ENCODE data around the gene DVL3. TPM values are rescaled to one million over a fixed set of nuclear protein-coding genes. Genes with fewer than 3 reads are reported as not detected.

DVL3 gene
- total RNA-seq, 1 experiment from 2014 or later = 86.7 TPM

GRCh38 chr3:184156522-184156955, 1.4 kb downstream of the DVL3 start:
- Mint-ChIP-seq H3K4me3 (ENCODE audit: unreplicated experiment) (peak overlapping the region; percentile 98), H3K4me1 (ENCODE audit: low read depth, unreplicated experiment) (peaks cover 11% of the 10 kb centered on the region), H3K36me3 (ENCODE audit: insufficient read depth, unreplicated experiment) (peaks cover 22% of the 10 kb centered on the region), H3K9me3 (ENCODE audit: unreplicated experiment) (no peaks in the 10 kb centered on the region), H3K27ac (ENCODE audit: unreplicated experiment) (peak overlapping the region; percentile 87), H3K27me3 (ENCODE audit: insufficient read depth, unreplicated experiment) (no peaks in the 10 kb centered on the region)
- Histone ChIP-seq H3K27me3 (replicated peaks; ENCODE audit: control insufficient read depth, insufficient read depth, low read length) (no peaks in the 10 kb centered on the region), H3K36me3 (ENCODE audit: control insufficient read depth, insufficient read depth, low read length) (no peaks in the 10 kb centered on the region; the same call in 1 of the 2 replicates), H3K4me1 (peaks cover 7% of the 10 kb centered on the region; the same call in 1 of the 2 replicates), H3K4me3 (ENCODE audit: low read depth, low read length) (peak overlapping the region; percentile 81), H3K9me3 (no peaks in the 10 kb centered on the region)
- TF ChIP-seq CTCF (IDR thresholded peaks at IDR 0.05; ENCODE audit: insufficient read depth in 1 of 2, low read depth in 1 of 2, low read length in 1 of 2, severe bottlenecking in 1 of 2, unreplicated experiment in 1 of 2) = no peak
- CTCF ChIA-PET = interaction anchor here (1.3 kb wide), 1 partner anchor 18 kb away, joined by 3 read pairs; the partner anchor contains the start of gene AP2M1
- BruUV-seq (replicated peaks) = no TSS peak
- intact Hi-C loops (cut with micrococcal nuclease; ENCODE audit: unreplicated experiment) = loop anchor here (1.0 to 2.0 kb wide), 2 partner anchors 18 to 22 kb away; partner anchors contain the start of genes AP2M1 and EIF2B5
- POLR2A ChIA-PET = interaction anchor here (0.8 kb wide), 2 partner anchors 22 to 29 kb away, joined by 3 read pairs; partner anchors contain the start of gene ABCF3
- peak in 1 of 2 experiments; percentile 38 for DNase-seq

- POLR2A ChIA-PET = interaction anchor here (0.8 kb wide), 1 partner anchor 29 kb away, joined by 3 read pairs; the partner anchor contains the start of gene ABCF3
- H3K4me3 Mint-ChIP-seq (ENCODE audit: unreplicated experiment) = peak overlapping the region; percentile 98
- DNase-seq = no peak
These were observed 2.0 kb downstream of the DVL3 start for GRCh38 chr3:184157206-184157605.

GRCh38 chr3:184158404-184158803, 3.2 kb downstream of the DVL3 start:
- H3K9me3 ChIP-seq = no peaks in the 10 kb centered on the region
- Mint-ChIP-seq H3K27me3 (ENCODE audit: insufficient read depth, unreplicated experiment) (no peaks in the 10 kb centered on the region), H3K36me3 (ENCODE audit: insufficient read depth, unreplicated experiment) (peaks cover 30% of the 10 kb centered on the region), H3K9me3 (ENCODE audit: unreplicated experiment) (no peaks in the 10 kb centered on the region), H3K4me3 (ENCODE audit: unreplicated experiment) (no peak overlapping the region), H3K4me1 (ENCODE audit: low read depth, unreplicated experiment) (peaks cover 13% of the 10 kb centered on the region), H3K27ac (ENCODE audit: unreplicated experiment) (peak overlapping the region; percentile 77)
- no peaks in the 10 kb centered on the region for H3K27me3 ChIP-seq (replicated peaks; ENCODE audit: control insufficient read depth, insufficient read depth, low read length)
- DNase-seq = no peak
- intact Hi-C loops (cut with micrococcal nuclease; ENCODE audit: unreplicated experiment) = no loop called here
- TF ChIP-seq CTCF (IDR thresholded peaks at IDR 0.05; ENCODE audit: insufficient read depth in 1 of 2, low read depth in 1 of 2, low read length in 1 of 2, severe bottlenecking in 1 of 2, unreplicated experiment in 1 of 2) = no peak
- H3K36me3 ChIP-seq (ENCODE audit: control insufficient read depth, insufficient read depth, low read length) = no peaks in the 10 kb centered on the region; the same call in 1 of the 2 replicates
- no TSS peak for BruUV-seq (replicated peaks)
- H3K4me3 ChIP-seq (ENCODE audit: low read depth, low read length) = no peak overlapping the region
- POLR2A ChIA-PET = no interaction called here
- peaks cover 7% of the 10 kb centered on the region; the same call in 1 of the 2 replicates for H3K4me1 ChIP-seq
- CTCF ChIA-PET = no interaction called here

More at GRCh38 chr3:184157206-184157605, 2.0 kb downstream of the DVL3 start:
- no peaks in the 10 kb centered on the region for H3K9me3 Mint-ChIP-seq (ENCODE audit: unreplicated experiment)
- CTCF ChIA-PET = interaction anchor here (0.6 to 1.3 kb wide), 2 partner anchors 17 to 90 kb away, joined by 3 to 5 read pairs; partner anchors contain the start of gene AP2M1
- no peaks in the 10 kb centered on the region; the same call in 1 of the 2 replicates for H3K36me3 ChIP-seq (ENCODE audit: control insufficient read depth, insufficient read depth, low read length)
- H3K9me3 ChIP-seq = no peaks in the 10 kb centered on the region
- H3K36me3 Mint-ChIP-seq (ENCODE audit: insufficient read depth, unreplicated experiment) = peaks cover 23% of the 10 kb centered on the region
- intact Hi-C loops (cut with micrococcal nuclease; ENCODE audit: unreplicated experiment) = loop anchor here (2.0 kb wide), 1 partner anchor 22 kb away; the partner anchor contains the start of gene EIF2B5
- TF ChIP-seq CTCF (IDR thresholded peaks at IDR 0.05; ENCODE audit: insufficient read depth in 1 of 2, low read depth in 1 of 2, low read length in 1 of 2, severe bottlenecking in 1 of 2, unreplicated experiment in 1 of 2) = no peak
- no peaks in the 10 kb centered on the region for H3K27me3 ChIP-seq (replicated peaks; ENCODE audit: control insufficient read depth, insufficient read depth, low read length)
- no peaks in the 10 kb centered on the region for H3K27me3 Mint-ChIP-seq (ENCODE audit: insufficient read depth, unreplicated experiment)
- BruUV-seq (replicated peaks) = no TSS peak
- H3K4me3 ChIP-seq (ENCODE audit: low read depth, low read length) = peak overlapping the region; percentile 81
- H3K4me1 Mint-ChIP-seq (ENCODE audit: low read depth, unreplicated experiment) = peaks cover 13% of the 10 kb centered on the region
- H3K27ac Mint-ChIP-seq (ENCODE audit: unreplicated experiment) = peak overlapping the region; percentile 87
- peaks cover 7% of the 10 kb centered on the region; the same call in 1 of the 2 replicates for H3K4me1 ChIP-seq
